ENCODE data around the gene SERINC3.
"Not testable (repeated sequence)": the region's sequence is repeated elsewhere in the genome, so short reads cannot be mapped to it uniquely, and the experiment has no call there.

DNA sequence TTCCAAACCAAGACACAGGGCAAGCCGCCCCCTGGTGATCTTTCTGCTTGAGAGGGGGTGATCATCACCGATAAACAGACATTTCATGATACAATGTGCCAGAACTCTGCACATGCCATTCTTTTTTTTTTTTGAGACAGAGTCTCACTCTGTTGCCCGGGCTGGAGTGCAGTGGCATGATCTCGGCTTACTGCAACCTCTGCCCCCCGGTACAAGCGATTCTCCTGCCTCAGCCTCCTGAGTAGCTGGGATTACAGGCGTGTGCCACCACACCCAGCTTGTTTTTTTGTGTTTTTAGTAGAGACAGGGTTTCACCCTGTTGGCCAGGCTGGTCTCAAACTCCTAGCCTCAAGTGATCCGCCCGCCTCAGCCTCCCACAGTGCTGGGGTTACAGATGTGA lies 49.6 kb downstream of the SERINC3 start:
- TF ChIP-seq, protein P1, sequence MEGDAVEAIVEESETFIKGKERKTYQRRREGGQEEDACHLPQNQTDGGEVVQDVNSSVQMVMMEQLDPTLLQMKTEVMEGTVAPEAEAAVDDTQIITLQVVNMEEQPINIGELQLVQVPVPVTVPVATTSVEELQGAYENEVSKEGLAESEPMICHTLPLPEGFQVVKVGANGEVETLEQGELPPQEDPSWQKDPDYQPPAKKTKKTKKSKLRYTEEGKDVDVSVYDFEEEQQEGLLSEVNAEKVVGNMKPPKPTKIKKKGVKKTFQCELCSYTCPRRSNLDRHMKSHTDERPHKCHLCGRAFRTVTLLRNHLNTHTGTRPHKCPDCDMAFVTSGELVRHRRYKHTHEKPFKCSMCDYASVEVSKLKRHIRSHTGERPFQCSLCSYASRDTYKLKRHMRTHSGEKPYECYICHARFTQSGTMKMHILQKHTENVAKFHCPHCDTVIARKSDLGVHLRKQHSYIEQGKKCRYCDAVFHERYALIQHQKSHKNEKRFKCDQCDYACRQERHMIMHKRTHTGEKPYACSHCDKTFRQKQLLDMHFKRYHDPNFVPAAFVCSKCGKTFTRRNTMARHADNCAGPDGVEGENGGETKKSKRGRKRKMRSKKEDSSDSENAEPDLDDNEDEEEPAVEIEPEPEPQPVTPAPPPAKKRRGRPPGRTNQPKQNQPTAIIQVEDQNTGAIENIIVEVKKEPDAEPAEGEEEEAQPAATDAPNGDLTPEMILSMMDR (optimal IDR thresholded peaks at IDR 0.05 in 1 of 3, IDR thresholded peaks at IDR 0.05 in 1 of 3, conservative IDR thresholded peaks at IDR 0.05 in 1 of 3; ENCODE audit: extremely low read depth in 1 of 3, insufficient read depth in 2 of 3, low read length in 3 of 3): not testable (repeated sequence)
- not testable (repeated sequence) for TF ChIP-seq EZH2 (IDR thresholded peaks at IDR 0.05; ENCODE audit: low read length)
